ENCODE data around the gene ARHGAP18. TPM values are rescaled to one million over a fixed set of nuclear protein-coding genes. Genes with fewer than 3 reads are reported as not detected.

ARHGAP18 gene
- total and polyA plus RNA-seq, 2 of the 13 experiments (the other 11 are each of a cell fraction or from before 2014, with no cell fraction given) = 58.2 to 115 TPM

DNA sequence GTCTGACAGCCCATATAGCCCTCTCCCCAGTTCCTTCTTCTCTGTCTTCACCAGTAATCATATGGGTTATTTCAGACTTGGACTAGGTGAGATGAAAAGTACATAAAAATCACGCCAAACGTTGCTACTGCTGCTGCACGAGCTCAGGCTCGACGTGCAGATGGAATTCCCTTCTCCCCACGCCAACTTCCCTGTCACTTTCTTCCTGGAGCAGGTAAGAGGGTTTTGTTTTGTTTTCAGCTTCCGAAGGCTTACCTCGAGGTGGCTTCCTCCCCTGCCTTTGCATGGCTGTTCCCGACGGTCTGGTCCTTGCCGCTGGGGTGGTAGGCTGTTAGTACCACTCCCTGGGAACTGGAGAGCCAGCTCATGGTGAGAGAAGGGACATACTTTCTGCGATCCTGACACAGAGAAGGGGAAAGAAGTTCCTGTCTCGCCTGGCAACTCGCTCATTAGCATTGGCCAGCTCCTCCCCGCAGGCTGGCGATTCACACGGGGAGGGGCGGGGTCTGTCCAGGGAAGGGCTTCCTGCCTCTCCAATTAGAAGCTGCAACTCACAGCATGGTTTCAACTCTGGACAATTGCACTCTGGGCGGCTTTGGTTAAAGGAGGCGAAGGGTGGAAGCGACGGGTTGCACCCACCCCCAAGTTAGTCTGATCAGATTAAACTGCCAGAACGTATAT lies at the start of gene ARHGAP18 (continued):
- TF ChIP-seq ZNF30 (CRISPR knock-in tag; IDR thresholded peaks at IDR 0.05) (no peak), SNAPC5 (CRISPR knock-in tag; IDR thresholded peaks at IDR 0.05; ENCODE audit: borderline replicate concordance) (0 out of 2 replicates have a peak, but pooled peaks have one; percentile 9), RBM39 (IDR thresholded peaks at IDR 0.05; ENCODE audit: low read depth, low read length, poor library complexity, severe bottlenecking) (no peak), TBL1XR1 (IDR thresholded peaks at IDR 0.05; ENCODE audit: borderline replicate concordance, low read length, partially characterized antibody) (peak; percentile 29), FOXP1 (IDR thresholded peaks at IDR 0.05) (no peak), FOXP1 (CRISPR knock-in tag; IDR thresholded peaks at IDR 0.05) (peak; percentile 54; the same call in 1 of the 2 replicates), HMGXB4 (CRISPR knock-in tag; IDR thresholded peaks at IDR 0.05; ENCODE audit: borderline replicate concordance in 1 of 2, low read depth in 1 of 2) (peak; percentile 79 to 82; a peak in 3 of 4 replicates), SKIL (CRISPR knock-in tag; IDR thresholded peaks at IDR 0.05; ENCODE audit: borderline replicate concordance) (0 out of 2 replicates have a peak, but pooled peaks have one; percentile 41), SMARCE1 (IDR thresholded peaks at IDR 0.05; ENCODE audit: borderline replicate concordance) (no peak), ZNF24 (IDR thresholded peaks at IDR 0.05) (no peak), SPEN (CRISPR knock-in tag; IDR thresholded peaks at IDR 0.05; ENCODE audit: low read depth) (peak; percentile 87; the same call in 1 of the 2 replicates), ZC3H13 (CRISPR knock-in tag; IDR thresholded peaks at IDR 0.05) (0 out of 2 replicates have a peak, but pooled peaks have one; percentile 57), ZNF446 (CRISPR knock-in tag; IDR thresholded peaks at IDR 0.05) (no peak), ZFP62 (CRISPR knock-in tag; IDR thresholded peaks at IDR 0.05) (no peak), SCMH1 (CRISPR knock-in tag; IDR thresholded peaks at IDR 0.05; ENCODE audit: borderline replicate concordance) (no peak), MAZ (IDR thresholded peaks at IDR 0.05; ENCODE audit: borderline replicate concordance, low read depth, low read length) (0 out of 2 replicates have a peak, but pooled peaks have one; percentile 54), MAZ (CRISPR knock-in tag; IDR thresholded peaks at IDR 0.05; ENCODE audit: low read depth) (peak; percentile 80), KLF16 (CRISPR knock-in tag; IDR thresholded peaks at IDR 0.05) (peak in 1 of 2 experiments; percentile 60; a peak in 2 of 4 replicates)
- TF ChIP-seq, protein P1, sequence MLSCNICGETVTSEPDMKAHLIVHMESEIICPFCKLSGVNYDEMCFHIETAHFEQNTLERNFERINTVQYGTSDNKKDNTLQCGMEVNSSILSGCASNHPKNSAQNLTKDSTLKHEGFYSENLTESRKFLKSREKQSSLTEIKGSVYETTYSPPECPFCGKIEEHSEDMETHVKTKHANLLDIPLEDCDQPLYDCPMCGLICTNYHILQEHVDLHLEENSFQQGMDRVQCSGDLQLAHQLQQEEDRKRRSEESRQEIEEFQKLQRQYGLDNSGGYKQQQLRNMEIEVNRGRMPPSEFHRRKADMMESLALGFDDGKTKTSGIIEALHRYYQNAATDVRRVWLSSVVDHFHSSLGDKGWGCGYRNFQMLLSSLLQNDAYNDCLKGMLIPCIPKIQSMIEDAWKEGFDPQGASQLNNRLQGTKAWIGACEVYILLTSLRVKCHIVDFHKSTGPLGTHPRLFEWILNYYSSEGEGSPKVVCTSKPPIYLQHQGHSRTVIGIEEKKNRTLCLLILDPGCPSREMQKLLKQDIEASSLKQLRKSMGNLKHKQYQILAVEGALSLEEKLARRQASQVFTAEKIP (CRISPR knock-in tag; IDR thresholded peaks at IDR 0.05; ENCODE audit: borderline replicate concordance) = no peak
- TF ChIP-seq, protein P2, sequence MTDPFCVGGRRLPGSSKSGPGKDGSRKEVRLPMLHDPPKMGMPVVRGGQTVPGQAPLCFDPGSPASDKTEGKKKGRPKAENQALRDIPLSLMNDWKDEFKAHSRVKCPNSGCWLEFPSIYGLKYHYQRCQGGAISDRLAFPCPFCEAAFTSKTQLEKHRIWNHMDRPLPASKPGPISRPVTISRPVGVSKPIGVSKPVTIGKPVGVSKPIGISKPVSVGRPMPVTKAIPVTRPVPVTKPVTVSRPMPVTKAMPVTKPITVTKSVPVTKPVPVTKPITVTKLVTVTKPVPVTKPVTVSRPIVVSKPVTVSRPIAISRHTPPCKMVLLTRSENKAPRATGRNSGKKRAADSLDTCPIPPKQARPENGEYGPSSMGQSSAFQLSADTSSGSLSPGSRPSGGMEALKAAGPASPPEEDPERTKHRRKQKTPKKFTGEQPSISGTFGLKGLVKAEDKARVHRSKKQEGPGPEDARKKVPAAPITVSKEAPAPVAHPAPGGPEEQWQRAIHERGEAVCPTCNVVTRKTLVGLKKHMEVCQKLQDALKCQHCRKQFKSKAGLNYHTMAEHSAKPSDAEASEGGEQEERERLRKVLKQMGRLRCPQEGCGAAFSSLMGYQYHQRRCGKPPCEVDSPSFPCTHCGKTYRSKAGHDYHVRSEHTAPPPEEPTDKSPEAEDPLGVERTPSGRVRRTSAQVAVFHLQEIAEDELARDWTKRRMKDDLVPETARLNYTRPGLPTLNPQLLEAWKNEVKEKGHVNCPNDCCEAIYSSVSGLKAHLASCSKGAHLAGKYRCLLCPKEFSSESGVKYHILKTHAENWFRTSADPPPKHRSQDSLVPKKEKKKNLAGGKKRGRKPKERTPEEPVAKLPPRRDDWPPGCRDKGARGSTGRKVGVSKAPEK (CRISPR knock-in tag; IDR thresholded peaks at IDR 0.05; ENCODE audit: borderline replicate concordance) = peak; percentile 94
